Ovary (tissue), 3 donors: ENCODE measurements around the gene FKBP14.

Source experiments
- CTCF ChIP-seq, 3 donors: fragments of 450-650 bp in 2 of 3; fragments of 200-600 bp in 1 of 3; IDR thresholded peaks; one replicate each; pipeline versions ENCODE4 v1.5.1 to v1.8.0; 2016 to 2022; ENCODE audit warnings: antibody characterized with exemption in 3 of 3, mild to moderate bottlenecking in 1 of 3
- EP300 ChIP-seq: sonication (generic); formaldehyde crosslinking; IDR thresholded peaks from one replicate; pipeline ENCODE4 v1.6.1; 2017; ENCODE audit warnings: antibody characterized with exemption
- POLR2A ChIP-seq: fragments of 450-650 bp; IDR thresholded peaks from one replicate; pipeline ENCODE4 v1.6.1; 2017; ENCODE audit warnings: antibody characterized with exemption, mild to moderate bottlenecking, moderate library complexity
- donor health status: DM: no; HTN: no; CAD: no.

GRCh38 chr7:30053068-30053467 lies 26.6 kb upstream of the FKBP14 start:
- TF ChIP-seq POLR2A (no peak), CTCF (IDR thresholded peaks at IDR 0.05) (no peak), EP300 (no peak)
